CD4-positive, alpha-beta T cell treated with Interleukin-1 beta for 1 hour (primary cell): ENCODE data around the gene HAGHL.

Experiments used
- DNase-seq, 2 donors: peaks; one replicate each; pipeline ENCODE4 v3.0.0-alpha.2; 2020 to 2022

The HAGHL gene

GRCh38 chr16:776824-777223 lies 49.9 kb downstream of the HAGHL start:
- no peak for DNase-seq

GRCh38 chr16:777826-778225 lies 50.9 kb downstream of the HAGHL start:
- no peak for DNase-seq

GRCh38 chr16:778447-778846 lies 51.5 kb downstream of the HAGHL start:
- DNase-seq, result no peak

GRCh38 chr16:778909-779527 lies 52.1 kb downstream of the HAGHL start:
- no peak for DNase-seq
